ENCODE measurements around the gene NRXN3. TPM values are rescaled to one million over a fixed set of nuclear protein-coding genes. Genes with fewer than 3 reads are reported as not detected.

NRXN3 gene
- total RNA-seq, 2 donors from 2014 or later: 1.6 to 1.9 TPM

DNA sequence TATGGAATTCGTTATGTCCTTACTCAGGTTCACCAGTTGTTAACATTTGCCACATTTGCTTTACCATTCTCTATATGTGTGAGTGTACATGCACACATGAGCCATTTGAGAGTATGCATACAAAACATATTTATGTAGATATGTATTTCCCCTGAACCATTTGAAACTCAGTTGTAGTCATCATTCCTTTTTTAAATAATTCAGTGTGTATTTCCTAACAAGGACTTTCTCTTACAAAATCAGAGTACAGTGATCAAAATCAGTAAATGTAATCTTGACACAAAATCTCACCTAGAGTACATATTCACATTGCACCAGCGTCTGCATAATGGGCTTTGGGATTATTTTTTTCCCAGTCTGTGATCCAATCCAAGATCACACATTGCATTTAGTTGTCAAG is 1656.2 kb downstream of the NRXN3 start:
- intact Hi-C loops (cut with DNase I): no loop called here
- ATAC-seq (no peak), DNase-seq (no peak)

DNA sequence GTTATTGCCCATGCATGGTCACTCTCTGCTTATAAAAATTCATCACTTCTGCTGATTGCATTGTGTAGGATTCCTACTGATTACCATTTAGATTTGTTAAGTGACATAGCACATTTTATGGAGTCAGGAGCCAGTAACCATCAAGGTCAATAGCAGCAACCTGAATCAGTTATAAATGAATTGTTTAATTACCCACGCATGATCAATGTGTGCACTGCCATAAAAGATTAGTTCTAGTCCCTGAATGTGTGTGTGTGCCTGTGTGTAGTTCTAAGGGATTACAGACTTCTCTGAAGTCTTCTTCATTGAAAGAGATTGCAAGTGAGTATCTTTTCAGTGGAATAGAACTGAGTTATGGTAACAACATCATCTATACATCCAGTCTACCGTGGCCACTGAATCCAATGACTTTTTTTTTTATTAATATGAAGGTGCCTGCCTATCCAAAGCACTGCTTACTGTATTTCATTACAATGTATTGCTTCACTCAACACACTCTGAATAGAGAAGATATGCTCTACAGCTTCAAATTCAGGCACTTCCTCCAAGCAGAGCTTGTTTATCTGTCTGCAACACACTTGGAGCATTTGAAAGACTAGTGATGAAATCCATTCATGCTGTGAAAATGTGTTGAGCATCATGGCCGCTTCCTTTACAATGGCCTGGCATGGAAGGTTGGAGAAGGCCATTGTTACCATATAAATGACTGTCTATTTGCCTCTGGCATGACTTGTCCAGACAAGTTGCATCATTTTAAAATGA is 1659.4 kb downstream of the NRXN3 start:
- intact Hi-C loops (cut with DNase I): no loop called here
- ATAC-seq (no peak), DNase-seq (no peak)

DNA sequence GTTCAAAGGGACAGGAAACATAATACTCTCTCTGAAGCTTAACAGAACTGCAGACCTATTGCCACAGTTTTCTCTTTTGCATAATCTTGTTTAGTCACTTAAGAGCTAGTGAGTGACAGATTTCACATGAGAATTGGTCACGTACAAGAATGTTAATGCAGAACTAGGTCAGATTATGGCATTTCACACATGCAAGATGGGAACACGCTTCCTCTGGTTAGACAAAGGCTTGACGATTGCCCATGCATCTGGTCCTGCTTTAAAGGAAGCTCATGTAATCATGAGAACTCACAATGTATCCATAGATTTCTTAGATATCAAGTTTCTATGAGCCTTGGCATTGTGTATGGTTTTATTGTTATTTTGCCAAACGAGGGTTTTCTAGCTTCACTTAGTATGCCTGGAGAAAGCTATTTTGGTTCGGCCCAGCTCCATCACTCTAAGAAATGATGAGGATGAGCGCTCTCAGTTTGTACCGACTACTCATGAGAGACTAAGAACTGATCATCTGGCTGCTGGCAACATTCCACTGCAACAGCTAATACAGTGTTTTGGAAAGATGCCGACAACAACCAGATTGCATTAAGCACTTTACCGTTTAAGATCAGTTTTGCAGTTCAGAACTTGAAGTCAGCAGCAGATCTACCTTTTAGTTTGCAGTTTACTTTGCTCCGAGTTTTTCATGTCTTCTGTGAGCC is 1661.2 kb downstream of the NRXN3 start:
- no peak for ATAC-seq

DNA sequence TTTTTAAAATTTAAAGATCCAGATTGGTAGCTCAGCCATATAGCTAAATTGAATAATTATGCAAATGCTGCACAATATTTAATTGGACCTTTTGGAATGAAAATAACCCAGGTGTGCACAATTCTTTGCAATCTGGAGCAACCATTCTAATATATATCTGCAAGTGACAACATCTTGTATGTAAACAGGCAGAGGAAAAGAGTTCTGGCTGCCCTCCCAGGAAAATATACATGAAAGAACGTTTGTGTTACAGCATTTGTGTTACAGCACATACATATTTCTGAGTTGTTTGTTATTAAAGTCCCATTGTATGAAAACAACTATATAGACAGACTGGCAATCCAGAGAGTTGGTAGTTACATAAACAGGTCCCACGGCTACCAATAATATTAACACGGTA is 1663.6 kb downstream of the NRXN3 start:
- DNase-seq: no peak
- intact Hi-C loops (cut with DNase I): no loop called here
- no peak for ATAC-seq

More for the DNA sequence above, 1661.2 kb downstream of the NRXN3 start:
- no peak for DNase-seq
- intact Hi-C loops (cut with DNase I): no loop called here

DNA sequence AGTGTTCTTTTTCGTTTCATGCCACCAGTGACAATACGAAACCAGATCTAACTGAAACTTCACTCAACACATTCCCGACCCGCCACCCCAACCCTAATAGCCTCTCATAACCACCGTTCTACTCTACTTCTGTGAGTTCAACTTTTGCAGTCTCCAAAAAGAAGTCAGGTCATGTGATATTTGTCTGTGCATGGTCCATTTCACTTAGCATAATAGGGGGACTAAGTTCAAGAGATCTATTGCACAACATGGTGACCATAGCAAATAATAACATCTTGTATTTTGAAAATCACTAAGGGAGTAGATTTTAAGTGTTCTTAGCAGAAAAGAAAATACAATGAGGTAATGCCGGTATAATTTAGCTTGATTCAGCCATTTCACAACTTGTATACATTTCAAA is 1664.7 kb downstream of the NRXN3 start:
- ATAC-seq (no peak), DNase-seq (no peak)
- intact Hi-C loops (cut with DNase I): no loop called here

DNA sequence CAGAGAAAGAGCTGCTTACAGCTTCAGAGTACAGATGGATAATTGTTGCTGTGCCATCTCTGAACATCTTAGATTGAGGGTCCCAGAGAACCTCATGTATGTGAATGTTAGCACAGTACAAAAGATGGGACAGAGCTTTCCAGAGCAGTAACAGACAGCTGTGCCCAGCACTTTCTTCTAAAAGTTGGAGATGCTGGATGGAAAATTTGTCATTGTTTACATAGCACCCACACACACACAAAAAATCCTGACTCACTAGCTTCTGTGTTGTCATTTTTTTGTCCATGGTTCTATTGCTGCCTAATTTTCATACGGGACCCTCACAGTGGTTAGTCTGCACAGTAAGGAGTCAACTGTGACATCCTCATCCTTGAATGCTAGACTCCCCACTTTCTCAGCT is 1666.4 kb downstream of the NRXN3 start:
- intact Hi-C loops (cut with DNase I): no loop called here
- DNase-seq (no peak), ATAC-seq (peak in 1 of 2 donors; percentile 55)

DNA sequence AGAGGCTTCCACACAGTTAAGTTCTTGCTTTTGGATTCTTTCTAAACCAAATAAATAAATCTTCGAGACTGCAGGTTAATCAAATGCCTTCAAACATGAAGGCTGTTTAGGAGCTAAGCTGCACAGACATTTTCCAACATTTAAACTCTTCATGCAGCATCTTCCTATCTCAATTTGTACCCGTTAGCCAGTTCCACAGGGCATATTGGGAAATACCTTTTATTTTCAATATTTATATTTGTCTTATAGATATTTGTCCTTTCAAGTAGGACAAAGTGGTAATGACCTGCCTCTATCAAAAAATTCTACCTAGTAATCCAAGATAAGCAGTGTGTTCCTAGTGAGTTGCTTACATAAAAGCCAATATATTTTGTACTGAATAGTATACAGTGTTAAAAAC is 1667.5 kb downstream of the NRXN3 start:
- ATAC-seq (no peak), DNase-seq (no peak)
- intact Hi-C loops (cut with DNase I): no loop called here

DNA sequence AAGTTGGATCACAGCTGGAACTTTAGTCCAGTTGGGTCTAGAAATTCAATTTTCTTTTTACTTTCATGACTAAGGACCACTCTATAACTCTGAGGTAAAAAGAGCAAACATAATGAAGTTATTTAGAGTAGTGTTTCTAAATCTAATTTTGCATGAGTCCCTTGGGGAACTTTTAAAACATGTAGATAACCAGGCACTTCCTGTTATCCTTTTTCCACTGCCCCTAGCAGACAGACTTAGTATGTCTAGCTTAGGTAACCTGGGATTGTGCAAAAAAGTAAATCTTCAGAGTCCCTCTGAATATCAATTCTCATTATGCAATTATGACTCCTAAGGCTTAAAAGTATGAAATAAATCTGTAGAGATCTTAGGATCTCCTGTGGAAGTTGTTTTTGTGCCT is 1669.9 kb downstream of the NRXN3 start:
- no peak for DNase-seq
- intact Hi-C loops (cut with DNase I): no loop called here
- no peak for ATAC-seq

DNA sequence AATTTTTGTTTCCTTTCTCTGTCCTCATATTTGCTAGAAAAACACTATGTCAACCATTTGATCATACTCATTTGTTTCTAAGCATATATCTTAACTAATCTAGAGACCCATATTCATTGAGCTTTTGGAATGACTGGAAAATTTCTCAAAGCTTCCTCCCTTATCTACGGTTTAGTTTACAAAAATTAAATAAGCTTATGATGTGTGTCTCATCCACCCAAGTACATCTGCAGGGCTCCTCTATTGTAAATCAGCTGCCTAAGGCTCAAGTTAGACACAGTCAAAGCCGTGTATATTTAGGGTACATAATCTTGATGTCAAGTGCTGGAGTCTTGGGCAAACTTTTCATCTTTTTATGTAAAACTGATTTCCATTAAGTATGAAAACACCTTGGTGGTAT is 1670.7 kb downstream of the NRXN3 start:
- no peak for ATAC-seq
- no peak for DNase-seq
- intact Hi-C loops (cut with DNase I): no loop called here

DNA sequence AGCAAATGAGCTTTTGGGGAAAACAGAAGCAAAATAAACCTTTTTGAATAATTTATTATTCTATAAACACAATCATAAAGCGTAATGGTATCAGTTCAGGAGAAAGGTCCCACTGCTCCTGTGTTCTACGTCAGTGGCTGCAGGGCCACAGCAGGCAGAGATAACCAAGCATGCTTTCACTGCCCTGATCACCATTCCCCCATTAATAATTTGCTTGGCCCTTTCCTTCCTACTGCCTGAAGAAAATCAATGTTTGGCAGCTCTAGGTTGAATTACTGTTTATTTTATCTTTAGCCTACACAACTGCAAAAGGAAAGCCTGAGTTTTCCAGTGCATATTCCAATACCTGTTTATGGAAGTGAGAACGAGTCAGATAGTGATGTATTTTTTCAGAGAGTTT is 1671.3 kb downstream of the NRXN3 start:
- intact Hi-C loops (cut with DNase I): no loop called here
- DNase-seq (no peak), ATAC-seq (peak in 1 of 2 donors; percentile 39)

DNA sequence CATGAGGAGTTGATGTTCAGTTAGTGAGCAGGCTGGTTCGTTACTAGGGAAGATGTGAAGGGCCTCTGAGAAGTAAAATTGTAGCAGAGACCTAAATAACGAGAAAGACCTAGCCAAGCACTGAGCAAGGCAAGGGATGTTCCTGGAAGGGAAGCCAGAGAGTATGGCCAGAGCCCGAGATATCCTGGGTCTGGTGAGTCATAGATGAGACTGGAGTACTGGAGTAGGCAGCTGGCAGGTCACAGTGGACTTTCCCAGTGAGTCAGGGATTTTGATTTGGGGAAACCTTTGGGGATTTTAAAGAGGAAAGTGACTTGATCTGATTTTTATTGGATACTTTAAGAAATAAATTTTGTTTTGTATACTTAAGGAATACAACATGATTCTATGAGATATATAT is 1672.1 kb downstream of the NRXN3 start:
- intact Hi-C loops (cut with DNase I): no loop called here
- ATAC-seq: peak; percentile 82 to 99
- DNase-seq: peak; percentile 48

DNA sequence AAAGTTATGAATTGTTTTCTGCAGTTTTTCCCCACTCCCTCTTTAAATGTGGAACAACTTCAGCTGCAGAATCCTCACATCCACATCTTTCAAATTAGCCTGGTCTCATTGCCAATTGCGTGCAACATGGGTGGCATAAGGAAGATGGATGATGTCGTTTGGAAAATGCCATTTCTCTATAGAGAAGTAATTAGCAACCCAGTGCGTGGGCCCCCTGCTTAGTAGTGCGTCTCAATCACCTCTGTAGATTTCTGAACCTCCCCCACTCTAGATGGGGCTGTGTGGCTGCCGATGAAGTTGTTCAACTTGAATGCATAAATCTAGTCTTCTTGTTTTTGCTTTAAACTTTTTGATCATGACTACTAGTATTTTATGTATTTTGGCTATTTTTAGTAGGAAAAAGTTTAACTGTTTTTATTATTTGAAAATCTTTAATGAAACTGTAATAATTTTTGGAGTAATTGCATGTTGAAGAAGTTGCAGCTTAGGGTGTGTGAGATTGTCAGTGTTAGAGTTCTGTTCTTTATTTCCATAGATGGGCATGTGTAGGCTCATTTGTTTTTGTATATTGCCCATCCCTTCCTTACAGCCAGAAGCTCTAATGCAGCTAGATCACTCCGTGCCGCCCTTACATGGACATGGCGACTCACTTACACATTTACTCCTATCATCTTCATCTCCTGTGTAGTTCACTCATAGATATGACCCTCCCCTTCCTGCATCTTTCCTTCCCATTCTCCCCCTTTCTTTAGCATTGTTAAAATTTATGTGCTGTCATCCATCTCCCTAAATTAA is 1683.0 kb downstream of the NRXN3 start:
- no peak for ATAC-seq
- no peak for DNase-seq
- intact Hi-C loops (cut with DNase I): no loop called here

DNA sequence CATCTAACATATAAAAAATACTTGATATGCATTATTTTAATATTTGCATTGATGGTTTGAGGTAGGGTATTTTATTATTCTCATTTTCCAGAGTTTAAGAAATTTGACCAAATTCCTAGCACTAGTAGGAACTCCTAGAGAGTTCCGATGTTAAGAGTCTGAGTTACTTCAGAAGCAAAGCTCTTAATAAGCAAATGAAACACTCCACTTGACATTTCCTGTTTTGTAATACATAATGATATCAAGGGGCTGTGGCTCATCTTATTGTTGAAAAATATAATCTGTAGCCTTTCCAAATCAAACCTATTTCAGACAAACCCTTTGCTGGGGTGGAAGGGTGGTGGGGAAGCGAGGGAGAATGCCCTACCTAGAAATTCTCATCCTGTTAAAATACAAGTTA is 1685.6 kb downstream of the NRXN3 start:
- DNase-seq (no peak), ATAC-seq (no peak)
- intact Hi-C loops (cut with DNase I): no loop called here

DNA sequence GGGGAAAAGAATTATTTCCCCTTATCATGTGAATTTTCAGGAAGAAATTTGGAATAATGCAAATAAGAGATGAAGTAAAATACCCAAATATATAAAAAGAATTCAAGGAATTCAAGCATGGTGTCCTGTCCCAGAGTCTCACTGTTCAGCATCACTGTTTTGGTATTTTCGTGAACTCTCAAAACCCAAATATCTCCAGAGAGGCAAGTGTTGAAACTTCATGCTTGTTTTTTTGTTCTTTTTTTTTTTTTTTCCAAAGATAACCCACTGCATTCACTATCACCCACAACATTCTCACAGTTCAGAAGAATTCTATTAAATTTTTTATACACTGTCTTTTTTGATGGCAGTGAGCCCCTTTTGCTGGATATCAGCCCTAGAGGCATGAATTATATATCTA is 1686.2 kb downstream of the NRXN3 start:
- ATAC-seq (peak in 1 of 2 donors; percentile 71), DNase-seq (no peak)
- intact Hi-C loops (cut with DNase I): no loop called here

DNA sequence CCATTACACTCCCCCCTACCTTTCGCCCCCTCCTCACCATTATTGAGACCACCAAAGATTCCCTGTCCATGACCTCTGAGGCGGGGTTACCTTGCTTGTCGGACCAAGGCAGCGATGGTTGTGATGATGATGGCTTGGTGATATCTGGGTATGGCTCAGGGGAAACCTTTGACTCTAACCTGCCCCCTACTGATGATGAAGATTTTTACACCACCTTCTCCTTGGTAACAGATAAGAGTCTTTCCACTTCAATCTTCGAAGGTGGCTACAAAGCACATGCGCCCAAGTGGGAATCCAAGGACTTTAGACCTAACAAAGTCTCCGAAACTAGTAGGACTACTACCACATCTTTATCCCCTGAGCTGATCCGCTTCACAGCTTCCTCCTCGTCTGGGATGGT is 1690.9 kb downstream of the NRXN3 start:
- intact Hi-C loops (cut with DNase I): no loop called here
- DNase-seq (no peak), ATAC-seq (no peak)

DNA sequence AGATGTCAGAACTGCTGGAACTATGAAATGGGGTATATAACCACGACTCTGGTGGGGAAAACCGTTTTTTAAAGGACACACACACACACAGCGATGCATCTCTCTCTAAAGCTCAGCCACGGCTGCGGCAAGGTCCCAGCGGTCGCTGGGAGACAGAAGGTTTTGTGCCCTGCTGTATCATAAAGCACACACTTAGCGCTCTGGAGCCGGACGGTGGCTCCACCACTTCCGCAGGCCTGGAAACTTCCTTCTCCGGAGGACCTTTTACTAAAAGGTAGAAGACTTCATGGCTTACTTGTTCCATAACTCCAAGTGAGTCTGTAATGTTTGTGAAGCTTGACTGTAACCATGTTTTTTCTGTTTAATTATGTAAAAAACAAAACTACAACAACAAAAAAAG is 1691.9 kb downstream of the NRXN3 start:
- DNase-seq (no peak), ATAC-seq (no peak)
- intact Hi-C loops (cut with DNase I): no loop called here

DNA sequence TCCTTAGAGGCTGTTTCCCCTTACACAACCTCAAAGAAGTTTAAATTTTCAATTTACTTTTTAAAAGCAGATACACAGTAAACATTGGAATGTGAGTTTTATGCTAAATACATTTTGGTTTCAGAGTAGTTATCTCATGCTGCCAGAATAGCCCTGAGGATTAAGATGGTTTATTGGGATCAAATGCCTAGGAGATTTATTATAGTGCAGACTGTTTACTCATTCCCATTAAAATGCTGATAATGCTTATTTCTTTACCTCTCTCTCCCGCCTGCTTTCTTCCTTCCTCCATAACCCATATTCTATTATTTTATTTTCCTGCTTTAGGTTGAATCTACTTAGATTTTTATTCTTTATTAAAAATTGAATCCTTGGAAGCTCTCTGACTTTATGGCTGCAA is 1701.0 kb downstream of the NRXN3 start:
- intact Hi-C loops (cut with DNase I): no loop called here
- DNase-seq: no peak
- no peak for ATAC-seq

DNA sequence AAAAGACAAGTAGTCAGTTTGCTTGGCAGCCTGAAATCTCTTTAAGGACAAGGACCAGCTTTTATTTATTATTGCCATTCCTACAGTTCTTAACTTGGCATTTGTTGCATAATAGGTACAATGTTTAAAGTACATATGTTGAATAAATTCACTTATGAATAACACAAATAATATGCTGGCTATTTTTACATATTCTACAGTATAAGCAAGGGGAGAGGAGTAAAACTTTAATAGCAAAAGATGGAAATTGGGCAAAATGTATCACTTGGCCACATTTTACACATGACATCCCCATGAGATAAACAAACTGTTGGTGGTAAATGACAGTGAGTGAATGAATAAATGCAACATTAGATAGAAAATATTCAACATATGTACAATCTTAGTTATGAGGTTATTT is 1708.1 kb downstream of the NRXN3 start:
- intact Hi-C loops (cut with DNase I): no loop called here
- DNase-seq (no peak), ATAC-seq (no peak)

DNA sequence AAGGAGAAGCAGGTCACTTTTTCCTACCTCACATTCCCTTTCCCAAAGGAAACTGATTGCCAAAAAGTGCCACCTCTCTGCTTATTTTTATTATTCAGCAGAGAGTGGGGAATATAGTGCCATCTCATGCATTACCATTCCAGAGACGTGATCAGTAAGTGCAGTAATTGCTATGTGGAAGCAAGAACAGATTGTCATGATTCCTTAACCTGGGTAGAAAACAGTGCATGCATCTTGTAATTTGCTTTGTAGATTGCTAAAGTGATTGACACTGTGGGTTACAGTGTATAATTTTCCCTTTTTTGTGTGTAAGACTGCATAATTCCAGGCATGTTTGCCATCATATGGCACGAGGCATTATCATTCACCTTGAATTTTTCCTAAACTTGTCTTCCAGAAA is 1708.6 kb downstream of the NRXN3 start:
- DNase-seq: no peak
- intact Hi-C loops (cut with DNase I): no loop called here
- ATAC-seq: no peak

DNA sequence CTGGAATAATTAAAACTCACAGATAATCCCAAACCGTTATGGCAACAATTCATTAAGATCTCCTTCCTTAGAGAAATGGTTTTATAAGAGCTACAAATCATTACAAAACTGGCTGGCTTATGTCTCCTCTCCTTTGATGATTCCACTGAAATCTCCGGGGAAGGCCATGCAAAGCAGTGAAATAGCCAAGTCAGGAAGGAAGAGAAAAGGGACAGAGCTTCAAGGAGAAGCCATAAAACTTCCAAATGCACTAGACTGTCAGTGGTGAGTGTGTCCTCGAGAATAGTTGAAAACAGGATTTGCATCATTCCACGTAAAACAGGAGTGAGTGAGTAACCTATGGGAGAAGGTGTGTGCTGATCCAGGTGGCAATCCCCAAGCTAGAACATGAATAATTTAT is 1711.1 kb downstream of the NRXN3 start:
- intact Hi-C loops (cut with DNase I): no loop called here
- ATAC-seq: no peak
- DNase-seq: no peak
